GM08714 (cell line): ENCODE data around the gene ERBB4.
"Not testable (repeated sequence)": the region's sequence is repeated elsewhere in the genome, so short reads cannot be mapped to it uniquely, and the experiment has no call there.

Source experiments
- H3K4me3 ChIP-seq: fragments of 200-500 bp; sonication (Bioruptor generic); 2 replicates; pipeline ENCODE4 v1.5.1; 2014; ENCODE audit warnings: mild to moderate bottlenecking, low read length, inconsistent platforms
- ZNF274 ChIP-seq: IDR thresholded peaks from 2 replicates; pipeline ENCODE4 v1.6.1; 2012; ENCODE audit warnings: mild to moderate bottlenecking, low read depth, low read length

The ERBB4 gene

DNA sequence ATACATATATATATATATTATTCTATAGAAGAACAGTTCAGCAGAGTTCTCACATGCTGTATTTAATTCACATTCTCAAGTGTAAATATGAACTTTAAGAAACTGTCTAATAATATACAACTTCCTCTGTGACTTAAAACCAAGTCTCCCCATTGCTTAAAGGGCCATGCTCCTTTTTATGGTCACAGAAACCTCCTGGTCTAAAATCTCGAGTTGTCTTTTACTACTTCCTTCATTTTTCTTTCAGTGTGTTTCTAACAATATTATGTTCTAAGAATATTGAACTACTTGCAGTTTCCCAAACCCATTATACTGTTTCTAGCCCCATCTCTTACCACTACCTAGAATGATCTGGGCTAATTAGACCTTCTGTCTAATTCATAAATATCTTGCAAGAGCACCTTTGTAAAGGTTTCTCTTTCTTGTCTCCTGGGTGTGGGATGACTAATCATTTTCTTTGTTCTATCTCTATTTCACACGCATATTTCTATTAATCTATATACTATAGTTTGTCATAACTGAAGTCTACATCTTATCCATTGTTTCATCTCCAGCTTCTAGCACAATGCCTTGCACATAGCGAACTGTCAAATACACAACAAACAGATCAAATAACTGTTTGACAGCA is 48.8 kb downstream of the ERBB4 start:
- TF ChIP-seq ZNF274: no peak
- no peak overlapping the region for H3K4me3 ChIP-seq

DNA sequence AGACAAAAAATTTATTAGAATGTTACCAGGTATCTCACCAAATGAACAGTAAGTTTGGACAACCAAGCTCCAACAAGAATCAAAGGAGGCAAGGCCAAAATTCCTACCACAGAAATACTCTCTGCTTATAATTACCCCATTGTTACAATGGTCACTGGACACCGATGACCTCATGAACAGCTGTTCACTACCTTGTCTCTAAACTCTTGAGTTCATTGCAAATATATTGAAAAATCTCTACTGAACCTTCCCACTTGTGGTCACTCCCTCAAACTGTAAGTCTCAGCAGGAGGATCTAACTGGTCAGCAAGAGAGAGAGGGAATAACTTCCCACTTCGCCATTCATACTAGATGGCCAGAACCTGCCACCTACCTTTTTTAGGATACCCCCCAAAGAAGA is 50.0 kb downstream of the ERBB4 start:
- TF ChIP-seq ZNF274: no peak
- H3K4me3 ChIP-seq: no peak overlapping the region

DNA sequence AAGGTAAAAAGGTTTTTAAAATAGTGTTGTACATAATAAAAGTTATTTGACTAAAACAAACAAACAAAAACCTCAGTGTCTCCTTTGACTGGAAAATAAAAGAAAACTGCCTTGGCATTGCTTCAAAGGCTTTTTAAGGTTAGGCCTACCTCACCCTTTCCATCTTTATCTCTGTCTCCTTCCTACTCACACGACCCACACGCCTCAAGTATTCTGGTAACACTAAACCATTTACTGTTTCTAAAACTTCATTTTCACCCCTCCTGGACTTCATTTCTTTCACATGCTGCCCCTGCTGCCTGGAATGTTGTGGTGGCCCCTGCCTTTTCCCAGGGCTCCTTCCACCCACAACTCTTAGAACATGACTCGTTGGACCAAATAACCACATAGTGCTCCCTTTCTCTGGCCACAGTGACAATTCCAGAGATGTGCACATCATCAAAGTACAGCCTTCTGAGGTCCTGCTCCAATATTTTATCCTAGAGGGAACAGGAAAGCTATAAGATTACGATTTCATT is 54.0 kb downstream of the ERBB4 start:
- no peak for TF ChIP-seq ZNF274
- no peak overlapping the region for H3K4me3 ChIP-seq

DNA sequence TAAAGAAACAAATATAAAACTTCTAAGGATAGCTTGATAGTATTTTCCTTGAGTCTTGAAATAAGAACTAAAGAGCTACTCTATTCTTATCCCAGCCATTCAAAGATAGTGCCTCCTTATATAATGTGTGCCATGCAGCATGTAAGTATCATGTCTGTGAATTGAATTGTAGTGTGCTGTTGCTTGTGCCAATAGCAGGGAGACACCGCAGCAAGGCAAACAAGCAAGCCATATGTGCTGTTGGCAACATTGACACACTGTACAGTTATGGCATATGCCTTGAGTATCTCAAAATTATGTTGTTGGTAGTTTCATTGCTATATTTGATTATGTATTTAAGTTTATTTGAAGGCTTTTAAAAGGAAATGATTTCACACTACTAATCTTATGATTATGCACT is 58.2 kb downstream of the ERBB4 start:
- no peak overlapping the region for H3K4me3 ChIP-seq
- TF ChIP-seq ZNF274: no peak

DNA sequence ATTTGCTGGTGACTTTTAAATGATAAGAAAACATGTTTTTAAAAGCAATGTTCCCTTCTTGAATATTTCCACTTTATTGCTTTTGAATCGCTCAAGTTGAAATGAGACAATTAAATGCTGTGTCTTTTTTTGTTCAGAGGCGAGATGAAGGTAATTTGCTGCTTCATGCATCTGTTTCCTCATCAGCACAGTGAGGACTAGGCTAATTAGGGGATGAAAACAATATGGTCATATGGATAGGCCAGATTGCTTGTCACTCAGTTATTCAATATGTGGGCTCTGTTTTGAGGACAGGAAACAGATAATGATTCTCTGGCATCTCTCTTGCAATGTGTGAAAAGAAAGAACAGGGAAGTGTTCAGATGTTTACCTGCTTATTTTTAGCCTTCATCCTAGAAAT is 61.0 kb downstream of the ERBB4 start:
- H3K4me3 ChIP-seq: no peak overlapping the region
- no peak for TF ChIP-seq ZNF274

DNA sequence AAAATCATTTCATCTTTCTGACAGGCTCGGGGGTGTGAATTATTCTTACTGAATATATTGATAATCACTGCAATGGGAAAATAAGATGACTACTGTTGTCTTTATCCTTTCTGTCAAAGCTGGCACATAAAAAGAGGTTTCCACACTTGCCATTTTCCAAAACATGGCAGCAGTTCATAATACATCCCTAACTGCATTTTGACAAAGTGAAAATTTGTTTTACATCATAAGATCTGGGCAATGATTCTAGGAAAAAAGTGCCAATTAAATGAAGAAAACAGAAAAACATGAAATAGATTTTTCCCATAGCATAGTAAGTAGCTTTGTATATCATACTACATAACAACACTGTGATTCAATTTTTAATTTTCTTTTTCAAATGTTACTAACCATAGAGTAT is 65.4 kb downstream of the ERBB4 start:
- no peak overlapping the region for H3K4me3 ChIP-seq
- no peak for TF ChIP-seq ZNF274

DNA sequence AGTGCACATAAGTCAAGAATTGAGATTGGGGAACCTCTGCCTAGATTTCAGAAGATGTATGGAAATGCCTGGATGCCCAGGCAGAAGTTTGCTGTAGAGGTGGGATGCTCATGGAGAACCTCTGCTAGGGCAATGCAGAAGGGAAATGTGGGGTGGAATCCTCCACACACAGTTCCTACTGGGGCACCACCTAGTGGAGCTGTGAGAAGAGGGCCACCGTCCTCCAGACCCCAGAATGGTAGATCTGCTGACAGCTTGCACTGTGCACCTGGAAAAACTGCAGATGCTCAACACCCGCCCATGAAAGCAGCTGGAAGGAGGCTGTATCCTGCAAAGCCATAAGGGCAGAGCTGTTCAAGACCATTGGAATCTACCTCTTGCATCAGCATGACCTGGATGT is 71.1 kb downstream of the ERBB4 start:
- H3K4me3 ChIP-seq: not testable (repeated sequence)

DNA sequence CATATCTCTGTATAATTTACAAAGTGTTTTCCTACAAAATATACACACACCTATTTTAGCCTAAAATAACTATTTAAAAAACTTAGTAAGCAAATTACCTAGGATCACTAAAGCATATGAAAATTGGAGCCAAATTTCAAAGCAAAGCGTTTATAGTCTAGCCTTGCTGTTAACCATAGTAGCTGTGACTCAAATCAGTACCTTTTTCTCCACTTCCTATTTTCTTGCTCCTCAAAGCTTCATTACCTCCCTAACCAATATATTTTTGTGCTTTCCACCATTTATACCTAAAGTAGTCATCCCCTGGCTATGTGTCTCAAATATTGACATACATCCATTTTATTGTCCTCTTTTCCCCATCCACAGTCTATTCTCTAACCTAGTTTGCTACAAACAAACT is 73.1 kb downstream of the ERBB4 start:
- no peak for TF ChIP-seq ZNF274
- no peak overlapping the region for H3K4me3 ChIP-seq

DNA sequence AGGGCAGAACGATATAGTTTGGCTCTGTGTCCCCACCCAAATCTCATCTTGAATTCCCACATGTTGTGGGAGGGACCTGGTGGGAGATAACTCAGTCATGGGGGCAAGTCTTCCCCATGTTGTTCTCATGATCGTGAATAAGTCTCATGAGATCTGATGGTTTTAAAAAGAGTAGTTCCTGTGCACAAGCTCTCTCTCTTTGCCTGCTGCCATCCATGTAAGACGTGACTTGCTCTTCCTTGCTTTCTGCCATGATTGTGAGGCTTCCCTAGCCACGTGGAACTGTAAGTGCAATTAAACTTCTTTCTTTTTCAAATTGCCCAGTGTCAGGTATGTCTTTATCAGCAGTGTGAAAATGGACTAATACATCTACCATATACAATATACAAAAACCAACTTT is 76.9 kb downstream of the ERBB4 start:
- not testable (repeated sequence) for H3K4me3 ChIP-seq

DNA sequence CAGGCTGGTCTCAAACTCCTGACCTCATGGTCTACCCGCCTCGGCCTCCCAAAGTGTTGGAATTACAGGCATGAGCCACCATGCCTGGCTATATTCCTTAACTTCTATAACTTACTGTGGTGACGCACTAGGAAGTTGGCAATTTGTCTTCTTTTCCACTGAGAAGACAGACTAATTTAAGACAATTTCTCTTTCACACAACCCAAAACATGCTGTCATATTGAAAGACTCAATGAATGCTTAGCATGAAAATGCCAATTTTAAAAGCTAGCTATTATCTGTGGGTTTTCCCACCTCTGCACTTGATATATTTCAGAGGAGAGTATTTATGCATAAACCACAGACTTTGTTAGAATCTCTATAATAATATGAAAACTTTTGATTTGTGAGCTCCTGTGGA is 84.5 kb downstream of the ERBB4 start:
- H3K4me3 ChIP-seq: no peak overlapping the region
- no peak for TF ChIP-seq ZNF274

DNA sequence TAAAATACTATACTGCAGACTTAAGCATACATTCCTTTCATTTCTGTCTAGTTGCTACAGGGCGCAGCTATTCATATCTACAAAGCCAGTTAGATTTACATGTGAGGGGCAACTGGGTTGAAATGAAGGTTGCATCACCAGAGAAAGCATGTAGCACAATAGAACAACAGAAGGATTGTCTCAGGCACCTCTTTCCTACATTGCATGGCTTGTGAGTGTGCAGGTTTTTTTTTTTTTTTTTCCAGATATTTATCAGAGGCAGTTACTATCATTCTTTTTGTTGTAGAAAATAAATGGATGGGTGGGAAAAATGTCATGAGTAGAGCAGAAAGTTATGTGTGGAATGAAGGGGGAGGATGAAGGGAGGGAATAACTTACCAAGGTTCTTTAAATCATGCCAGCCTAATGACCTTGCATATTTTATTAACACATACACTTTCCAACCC is 86.8 kb downstream of the ERBB4 start:
- TF ChIP-seq ZNF274: no peak
- no peak overlapping the region for H3K4me3 ChIP-seq

DNA sequence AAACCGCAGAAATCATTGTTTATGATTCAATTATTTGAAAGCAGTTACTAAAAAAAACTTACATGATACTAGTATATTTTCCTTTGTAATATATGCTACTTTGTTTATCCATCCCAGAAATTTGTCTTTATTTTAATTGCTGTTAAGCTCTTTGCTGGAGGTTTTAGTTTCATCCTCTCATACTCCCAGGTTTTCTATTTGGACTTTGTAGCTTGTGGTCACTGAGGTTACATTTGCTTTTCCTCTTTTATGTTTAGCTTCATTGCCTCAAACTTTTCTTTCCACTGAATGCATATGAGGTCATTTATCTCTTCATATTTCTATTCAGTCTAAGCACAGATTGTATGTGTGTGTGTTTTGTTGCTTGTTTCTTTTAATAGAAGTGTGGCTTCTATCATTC is 89.9 kb downstream of the ERBB4 start:
- H3K4me3 ChIP-seq: no peak overlapping the region

DNA sequence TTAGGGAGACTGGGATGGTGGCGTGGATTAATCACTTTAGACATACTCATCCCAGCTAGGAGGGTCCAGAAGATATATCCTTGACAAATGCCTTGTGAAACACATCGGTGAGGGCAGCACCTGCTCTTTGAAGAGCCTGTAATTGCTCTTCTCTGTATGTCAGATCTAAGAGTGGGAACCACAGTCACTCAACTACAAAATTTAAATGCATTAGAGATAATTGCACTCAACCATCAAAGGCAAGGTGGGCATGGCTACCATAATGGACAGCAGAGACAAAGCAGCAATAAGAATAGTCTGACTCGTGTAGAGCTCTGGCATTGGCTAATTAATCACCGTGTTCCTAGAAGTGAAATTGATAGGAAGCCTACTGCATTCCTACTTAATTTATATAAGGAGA is 96.8 kb downstream of the ERBB4 start:
- TF ChIP-seq ZNF274: no peak
- no peak overlapping the region for H3K4me3 ChIP-seq

More for the DNA sequence above, 89.9 kb downstream of the ERBB4 start:
- no peak for TF ChIP-seq ZNF274

DNA sequence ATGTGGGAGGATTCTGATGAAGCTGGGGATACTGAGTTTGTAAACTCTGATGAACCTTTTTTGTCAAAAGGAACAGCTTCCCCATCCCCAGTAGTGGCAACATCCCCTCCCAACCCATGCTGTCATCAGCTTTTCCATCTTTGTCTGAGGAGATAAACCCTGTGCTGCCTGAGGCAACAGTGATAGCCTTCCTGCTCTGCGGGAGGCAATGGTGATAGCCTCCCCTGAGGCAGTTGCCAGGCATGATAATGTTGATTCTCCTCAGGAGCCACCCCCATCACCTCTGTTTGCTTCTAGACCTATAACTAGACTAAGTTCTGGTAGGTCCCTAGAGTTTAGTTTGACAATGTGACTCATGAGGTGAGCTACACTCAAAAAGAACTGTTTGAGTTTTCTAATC is 97.5 kb downstream of the ERBB4 start:
- no peak for TF ChIP-seq ZNF274
- no peak overlapping the region for H3K4me3 ChIP-seq

DNA sequence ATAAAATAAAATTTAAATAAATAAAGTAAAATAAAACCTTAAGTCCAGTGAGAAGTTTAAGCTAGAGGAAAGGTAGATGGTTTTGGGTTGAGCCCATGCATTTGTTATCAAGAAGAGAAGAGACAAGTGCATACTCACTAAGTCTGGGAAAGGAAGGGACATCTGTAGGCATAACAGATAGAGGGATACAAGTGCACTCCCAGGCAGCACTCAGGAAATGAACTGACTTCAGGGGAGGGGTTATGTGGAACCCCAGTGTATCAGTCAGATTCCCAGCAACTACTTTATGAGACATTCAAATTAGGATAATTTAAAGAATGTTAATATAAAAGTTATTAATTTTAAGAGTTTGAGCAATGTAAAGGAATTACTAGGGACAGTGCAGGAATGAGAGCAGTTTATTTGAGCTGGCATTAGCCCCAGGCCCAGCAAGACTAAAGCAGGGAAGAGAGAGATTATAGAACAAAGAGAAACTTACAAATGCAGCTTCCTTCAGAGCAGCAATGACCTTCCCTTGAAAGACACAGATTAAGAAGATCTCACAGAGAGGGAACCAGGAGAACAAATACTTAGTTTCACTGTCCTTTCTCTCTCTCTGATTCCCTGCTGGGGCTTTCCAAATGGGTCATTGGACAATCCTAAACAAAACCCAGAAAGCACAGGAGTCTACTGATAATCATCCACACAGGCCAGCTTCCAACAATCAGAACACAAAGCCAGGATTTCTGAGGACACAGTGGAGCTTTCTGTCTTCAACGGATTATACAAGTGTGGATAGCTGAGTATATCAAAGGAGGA is 109.7 kb downstream of the ERBB4 start:
- H3K4me3 ChIP-seq: no peak overlapping the region
- TF ChIP-seq ZNF274: no peak
